ENCODE data around the gene TEX19.

The TEX19 gene

DNA sequence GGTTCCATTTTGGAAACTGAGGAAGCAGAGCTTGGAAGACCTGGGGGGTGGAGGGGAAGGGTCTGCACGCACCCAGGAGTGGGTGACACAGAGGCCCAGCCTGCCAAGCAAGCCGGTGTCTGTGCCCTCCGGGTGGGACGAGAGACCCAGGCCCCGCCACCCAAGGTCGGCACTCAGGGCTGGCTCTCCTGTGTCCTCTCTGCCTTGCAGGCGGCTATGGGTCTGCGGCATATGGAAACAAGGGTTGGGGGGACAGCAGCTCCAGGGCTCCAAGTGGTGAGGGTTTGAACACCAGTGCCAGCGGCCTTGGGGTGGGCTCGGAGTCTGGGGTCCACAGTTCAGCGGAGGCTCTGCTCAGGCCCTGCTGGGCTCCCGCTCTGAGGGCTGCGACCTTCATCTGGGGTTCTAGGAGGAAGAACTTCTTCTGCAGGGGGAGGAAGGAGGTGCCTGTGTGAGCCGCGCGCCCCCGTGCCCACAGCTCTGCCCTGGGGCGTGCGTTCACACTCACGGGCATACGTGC, 37.0 kb upstream of the TEX19 start:
- DNase-seq, result no peak

DNA sequence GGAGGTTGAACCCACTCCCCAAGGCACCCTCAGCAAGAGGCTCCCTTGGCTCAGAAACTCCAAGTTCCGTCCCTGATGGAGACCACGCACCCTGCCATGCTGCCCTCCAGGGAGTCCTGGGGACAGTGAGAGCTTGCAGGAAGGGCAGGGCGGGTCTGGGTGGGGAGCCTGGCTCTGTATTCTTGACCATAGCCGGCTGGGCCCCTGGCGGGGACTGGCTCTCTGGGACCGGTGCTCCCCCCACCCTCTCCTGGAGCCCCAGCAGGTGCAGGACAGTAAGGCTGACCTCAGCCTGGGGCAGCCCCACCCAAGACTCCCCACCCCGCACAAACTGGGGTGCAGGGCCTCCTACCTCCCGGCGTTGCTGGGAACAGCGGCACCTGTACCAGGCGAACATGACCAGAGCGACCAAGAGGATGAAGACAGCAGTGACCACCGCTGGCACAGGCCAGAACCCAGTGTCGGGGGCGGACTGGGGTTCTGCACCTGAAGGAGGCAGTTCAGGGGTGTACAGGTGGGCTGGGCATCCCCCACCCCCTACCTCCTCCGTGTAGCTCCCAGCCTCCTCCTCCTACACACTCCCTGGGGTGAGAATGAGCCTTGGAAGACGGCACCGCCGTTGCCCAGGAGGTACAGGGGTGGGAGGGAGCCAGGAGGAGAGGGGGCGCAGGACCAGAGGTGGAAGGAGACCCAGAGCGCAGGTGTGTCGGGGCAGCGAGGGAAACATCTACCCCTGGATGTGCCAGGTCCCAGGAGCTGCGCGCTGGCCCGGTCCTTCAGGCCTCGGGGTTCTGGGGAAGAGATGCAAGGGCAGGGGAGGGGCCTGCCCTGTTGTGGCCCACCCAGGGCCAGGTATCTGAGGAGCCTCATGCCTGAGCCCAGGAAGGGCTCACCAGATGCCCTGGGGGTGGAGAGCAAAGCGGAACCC, 36.3 kb upstream of the TEX19 start:
- no peak for DNase-seq

DNA sequence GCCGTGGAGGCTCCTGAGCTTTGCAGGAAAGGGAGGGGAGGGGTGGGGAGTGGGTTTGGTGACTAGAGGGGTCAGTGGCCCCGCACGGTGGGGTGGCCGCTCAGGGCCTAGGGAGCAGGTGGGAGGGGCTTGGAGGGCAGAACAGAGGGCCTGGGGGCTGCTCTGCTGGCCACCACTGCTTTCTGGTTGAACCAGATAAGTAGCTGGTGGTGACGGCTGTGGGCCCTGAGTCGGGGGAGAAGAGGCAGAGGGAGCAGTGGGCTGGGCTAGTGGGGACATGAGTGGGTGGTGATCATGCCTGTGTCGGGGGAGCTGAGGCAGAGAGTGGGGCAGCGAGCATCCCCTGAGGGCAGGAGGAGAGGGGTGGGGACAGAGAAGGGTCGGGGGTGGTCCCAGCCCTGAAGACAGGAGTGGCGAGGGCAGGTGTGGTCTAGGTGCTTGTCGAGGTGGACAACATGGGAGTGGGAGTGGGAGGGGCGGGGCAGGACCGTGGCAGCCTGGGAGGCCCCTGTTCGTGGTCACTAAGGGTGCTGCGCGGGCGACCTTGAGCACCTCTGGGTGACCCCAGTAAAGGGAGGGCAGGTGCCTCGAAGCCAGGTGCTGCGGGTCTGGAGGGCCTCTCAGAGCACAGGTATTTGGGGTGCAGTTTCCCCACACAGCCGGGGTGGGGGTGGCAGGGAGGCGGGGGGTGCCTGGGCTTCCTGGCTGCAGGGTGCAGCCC, 35.4 kb upstream of the TEX19 start:
- DNase-seq, result no peak

DNA sequence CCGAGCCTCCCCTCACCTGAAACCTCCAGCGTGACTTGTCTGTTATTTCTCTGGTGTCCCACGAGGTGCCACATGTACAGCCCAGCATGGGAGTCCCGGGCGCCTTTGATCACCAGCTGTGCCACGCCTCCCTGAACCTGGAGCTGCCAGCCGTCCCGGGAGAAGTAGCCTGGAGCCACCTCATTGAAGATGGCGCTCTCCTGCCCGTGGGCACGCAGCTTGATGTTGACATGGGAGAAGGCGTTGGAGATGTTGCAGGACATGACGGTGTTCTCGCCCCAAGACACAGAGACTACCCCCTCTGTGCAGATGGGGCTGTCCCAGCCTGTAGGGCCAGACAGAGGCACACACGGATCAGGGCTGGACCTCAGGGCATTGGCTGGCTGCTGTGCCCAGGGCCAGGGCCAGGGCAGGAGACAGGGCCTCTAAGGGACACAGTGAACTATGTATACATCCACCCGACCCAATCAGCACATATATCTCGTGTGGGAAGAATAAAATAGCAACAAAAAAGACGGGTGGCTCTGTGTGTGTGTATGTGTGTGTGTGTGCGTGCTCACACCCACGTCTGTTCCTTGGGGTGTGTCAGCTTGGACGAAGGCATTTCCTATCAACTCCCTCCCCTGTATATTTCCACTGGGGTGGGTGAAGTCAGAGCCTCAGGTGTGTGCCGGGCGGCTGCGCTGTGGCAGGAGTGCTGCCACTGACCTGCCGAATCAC, 34.3 kb upstream of the TEX19 start:
- no peak for DNase-seq

DNA sequence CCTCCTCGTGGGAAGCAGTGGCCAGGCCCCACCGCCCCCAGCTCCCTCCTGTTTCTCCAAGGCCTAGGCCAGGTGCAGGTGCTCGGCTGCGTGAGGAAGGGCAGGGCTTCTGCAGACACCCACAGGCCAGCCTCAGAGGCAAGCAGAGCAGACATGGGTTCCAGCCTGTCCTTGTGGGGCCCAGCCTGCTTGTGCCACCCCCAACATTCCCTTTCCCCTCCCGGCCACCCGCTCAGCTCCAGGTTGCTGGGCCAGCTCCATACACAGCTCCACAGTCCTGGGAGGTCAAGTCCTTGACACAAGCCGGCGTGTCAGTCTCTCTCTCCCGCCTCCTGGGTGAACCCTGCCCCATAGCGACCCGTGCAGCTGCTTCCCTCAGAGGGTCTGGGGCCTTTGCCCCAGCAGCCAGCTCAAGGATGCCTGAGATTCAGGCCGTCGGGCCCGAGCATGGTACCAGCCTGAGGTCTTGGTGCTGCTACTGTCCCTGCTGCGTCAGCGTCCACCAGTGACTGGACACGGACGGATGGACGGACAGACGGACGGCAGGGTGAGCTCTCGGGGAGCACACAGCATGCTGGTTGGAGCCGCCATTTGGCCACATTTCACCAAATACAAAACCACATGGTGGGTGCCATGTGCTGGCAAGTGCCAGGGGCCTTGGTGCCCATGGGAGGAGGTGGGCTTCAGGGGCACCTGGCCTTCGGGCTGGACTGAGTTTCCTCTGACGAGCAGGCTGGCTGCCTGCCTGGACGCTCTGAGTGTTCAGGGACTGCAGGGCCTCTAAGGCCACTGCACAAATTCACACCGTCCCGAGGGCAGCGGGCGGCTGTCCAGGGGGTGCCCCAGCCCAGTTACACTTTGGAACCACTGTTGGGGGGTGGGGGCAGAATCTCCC, 33.5 kb upstream of the TEX19 start:
- no peak for DNase-seq

DNA sequence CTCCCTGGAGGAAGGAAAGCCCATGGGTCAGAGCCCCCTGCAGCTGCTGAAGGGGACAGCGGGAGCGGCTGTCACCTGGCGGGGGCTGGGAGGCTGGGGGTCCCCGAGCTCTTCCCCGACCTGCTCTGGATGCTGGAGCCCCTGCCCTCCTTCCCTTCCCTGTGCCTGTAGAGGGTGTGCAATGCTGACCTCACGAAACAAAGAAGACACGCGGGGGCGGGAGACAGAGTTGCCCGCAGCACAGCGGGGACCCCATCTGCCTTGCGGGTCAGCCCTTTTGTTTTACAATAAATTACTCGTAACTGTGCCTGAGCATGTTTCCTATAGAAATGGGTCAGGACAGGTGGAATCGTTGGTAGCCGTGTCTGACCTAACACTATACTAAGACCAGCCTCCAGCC, 31.8 kb upstream of the TEX19 start:
- DNase-seq, result no peak

DNA sequence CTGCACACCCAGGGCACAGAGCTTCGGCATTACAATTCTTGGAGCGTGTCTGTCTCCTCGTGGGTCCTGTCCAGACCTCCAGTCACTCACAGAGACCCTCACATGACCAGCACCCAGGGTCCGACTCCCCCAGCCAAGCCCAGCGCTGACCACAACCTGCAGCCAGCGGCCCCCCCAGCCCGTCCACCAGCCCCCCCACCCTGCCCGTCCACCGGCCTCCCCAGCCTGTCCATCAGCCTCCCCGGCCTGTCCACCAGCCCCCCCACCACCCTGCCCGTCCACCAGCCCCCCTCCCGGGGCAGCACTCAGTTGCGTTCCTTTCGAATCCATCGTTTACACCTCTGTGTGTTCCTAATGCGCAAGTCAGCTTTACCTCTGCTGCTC, 31.3 kb upstream of the TEX19 start:
- no peak for DNase-seq

DNA sequence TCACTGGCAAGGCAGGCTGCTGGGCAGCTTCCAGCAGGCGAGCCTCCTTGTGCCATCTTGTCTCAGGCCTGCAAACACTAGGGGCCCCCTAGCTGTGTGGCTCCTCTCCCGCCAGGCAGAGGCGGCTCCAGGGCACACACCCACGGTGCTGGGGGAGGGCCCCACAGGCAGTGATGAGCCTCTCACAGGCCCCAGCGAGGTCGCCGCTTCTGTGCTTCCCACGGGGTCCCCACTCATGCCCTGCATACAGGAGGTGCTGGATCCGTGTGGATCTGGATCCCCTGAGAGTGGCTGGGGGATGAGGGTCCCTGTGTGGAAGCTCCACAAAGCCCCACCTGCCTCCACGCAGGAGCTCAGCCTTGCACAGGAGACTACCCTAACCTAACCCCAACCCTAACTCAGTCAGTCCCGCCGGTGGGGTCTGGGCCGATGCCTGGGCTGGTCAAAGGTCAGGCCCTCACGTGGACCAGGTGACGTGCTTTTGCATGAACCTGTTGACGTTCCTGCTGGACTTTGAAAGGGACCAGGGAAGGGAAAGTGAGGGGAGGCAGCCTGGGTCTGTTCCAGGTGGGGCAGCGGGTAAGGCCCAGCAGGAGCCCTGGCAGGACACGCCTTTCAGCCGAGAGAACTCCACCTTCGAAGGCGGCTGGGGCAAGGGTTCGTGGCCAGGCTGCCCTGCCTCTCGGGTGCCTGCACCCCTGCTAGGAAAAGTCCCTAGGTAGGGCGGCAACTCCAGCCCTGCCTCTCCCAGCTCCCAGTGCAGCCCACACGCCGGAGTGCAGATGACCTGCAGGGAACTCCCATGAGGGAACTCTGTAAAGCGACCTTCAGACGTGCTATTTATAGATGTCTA, 30.7 kb upstream of the TEX19 start:
- DNase-seq, result no peak

DNA sequence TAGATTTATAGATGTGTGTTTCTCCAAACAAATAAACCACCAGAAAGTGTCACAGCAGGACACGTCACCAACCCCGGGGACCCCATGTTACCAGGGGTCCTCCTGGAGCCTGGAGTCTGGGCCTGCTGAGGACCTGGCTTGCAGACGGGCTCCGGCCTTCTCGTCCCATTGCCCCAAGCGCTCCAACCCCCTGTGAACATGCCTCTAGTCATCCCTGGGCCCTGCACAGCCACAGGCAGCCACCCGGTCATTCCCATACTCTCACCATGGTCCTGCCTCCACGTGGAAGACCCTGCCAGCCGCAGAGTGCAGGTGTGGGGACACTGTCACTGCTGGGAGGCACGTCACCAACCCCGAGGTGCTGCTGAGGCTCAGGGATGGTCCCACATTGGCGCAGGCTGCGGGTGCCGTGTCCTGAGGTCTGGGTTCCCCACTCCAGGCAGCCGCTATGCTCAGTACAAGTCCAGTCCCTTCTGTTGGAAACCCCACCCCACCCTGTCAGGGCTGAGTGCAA, 30.0 kb upstream of the TEX19 start:
- no peak for DNase-seq

DNA sequence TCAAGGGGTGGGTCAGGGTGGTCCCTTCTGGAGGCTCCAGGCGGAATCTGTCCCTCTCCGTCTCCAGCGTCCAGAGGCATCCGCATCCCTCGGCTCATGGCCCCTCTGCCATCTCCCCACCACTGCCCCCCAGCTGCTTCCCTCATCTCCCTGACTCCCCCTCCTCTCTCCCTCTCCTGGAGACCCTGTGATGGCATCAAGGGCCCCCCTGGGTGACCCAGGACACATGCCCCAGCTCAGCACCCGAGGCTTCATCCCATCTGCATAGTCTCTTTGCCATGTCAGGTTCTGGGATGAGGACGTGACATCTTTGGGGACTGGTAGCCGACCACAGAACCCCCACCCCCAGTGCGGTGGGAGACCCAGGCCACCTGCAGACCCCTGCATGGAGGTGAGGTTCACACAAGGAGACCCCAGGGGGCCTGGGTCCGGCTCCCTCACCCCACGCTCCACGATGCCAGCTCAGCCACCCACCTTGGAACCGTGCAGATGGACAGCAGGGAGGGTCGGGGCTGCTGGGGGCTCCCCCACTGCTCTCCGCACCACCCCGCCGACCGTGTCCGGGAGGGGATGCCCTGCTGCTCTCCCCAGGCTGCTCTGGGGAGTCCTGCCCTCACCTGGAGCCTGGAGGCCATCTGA, 29.2 kb upstream of the TEX19 start:
- no peak for DNase-seq

DNA sequence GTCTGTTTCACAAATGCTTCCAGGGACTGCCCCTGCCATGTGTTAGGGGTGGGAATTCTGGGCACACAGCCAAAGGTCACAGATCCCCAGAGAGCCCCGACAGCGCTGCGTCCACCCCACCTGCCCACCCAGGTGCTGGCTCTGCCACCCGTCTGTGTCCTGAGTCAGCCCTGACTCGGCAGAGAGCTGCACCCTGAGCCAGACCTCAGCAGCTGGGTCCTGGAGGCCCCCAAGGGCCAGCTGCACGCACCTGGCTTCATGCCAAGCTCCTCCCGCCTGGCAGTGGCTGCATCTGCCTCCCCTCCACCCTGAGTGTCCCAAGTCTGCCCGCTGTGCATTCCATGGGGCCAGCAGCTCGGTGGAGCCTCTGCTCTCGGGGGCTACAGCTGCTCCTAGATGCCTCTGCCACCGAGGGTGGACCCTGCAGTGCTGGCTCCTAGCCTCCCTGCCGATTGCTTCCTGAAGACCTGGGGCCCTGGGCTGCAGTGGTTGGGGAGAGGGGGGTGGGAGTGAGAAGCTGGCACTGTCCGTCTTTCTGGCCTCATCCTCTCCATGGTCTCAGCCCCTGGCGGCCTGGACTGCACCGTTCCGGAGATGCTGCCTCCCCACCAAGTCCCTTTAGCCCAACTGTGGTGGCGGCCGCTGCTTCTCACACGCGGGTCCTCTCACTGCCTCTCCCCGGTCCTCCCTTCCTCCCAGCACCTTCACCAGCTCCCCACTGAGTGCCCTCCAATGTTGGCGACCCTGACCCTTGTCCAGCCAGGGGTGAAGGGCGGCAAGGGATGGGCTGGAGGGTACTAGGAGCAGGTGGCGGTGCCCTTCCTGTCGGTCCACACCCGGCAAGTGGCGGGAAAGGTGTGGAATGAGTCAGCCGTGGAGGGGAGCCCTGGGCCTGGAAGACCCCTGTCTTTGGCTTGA, 28.5 kb upstream of the TEX19 start:
- DNase-seq, result no peak

DNA sequence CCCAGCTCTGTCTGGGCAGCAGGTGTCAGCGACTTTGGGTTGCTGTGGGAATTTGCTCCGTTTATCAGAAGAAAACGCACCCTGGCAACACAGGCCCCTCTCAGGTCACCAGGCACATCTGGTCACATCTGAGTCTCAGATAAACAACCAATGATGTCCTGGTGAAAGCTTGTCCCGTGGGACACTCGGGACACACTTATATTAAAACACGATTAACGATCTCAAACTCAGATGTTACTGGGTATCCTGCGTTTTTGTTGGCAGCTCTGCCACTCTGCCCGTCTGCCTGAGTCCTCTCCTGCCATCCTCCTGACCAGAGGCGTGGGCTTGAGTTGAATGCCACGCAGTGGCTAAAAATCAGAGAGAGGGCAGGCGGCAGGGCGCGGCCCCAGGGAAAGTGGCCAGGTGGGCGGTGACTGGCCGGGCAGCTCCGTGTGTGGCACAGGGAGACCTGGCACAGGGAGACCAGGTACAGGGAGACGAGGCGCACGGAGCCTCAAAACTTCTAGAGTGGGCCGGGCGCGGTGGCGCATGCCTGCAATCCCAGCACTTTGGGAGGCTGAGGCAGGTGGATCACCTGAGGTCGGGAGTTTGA, 27.6 kb upstream of the TEX19 start:
- no peak for DNase-seq

DNA sequence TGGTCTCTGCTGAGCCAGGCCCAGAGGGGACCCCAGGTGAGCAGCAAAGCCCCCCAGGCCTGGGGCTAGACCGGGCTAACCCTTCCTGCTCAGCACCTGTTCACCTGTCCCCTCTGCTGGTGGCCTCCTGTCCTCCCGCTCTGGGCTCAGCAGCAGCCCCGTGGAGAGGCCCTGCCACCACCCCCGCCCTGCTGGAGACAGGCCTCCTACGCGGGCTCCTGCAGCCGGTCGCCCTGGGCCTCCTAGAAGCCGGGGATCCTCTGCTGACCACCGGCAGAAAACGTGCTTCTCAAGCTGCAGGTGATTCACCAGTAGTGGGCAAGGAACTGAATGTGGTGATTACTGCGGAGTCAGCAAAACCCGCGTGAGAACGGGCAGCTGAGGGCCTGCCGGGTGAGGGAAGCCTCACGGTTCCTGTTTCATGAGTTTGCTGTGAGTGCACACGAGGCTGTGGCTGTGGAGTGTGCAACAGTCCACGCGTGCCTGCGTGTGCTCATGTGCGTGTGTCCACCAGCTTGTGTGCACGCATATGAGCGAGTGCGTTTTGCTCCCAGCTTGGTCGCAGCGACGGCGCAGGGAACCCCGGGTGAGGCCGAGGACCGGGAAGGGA, 26.3 kb upstream of the TEX19 start:
- DNase-seq, result no peak

DNA sequence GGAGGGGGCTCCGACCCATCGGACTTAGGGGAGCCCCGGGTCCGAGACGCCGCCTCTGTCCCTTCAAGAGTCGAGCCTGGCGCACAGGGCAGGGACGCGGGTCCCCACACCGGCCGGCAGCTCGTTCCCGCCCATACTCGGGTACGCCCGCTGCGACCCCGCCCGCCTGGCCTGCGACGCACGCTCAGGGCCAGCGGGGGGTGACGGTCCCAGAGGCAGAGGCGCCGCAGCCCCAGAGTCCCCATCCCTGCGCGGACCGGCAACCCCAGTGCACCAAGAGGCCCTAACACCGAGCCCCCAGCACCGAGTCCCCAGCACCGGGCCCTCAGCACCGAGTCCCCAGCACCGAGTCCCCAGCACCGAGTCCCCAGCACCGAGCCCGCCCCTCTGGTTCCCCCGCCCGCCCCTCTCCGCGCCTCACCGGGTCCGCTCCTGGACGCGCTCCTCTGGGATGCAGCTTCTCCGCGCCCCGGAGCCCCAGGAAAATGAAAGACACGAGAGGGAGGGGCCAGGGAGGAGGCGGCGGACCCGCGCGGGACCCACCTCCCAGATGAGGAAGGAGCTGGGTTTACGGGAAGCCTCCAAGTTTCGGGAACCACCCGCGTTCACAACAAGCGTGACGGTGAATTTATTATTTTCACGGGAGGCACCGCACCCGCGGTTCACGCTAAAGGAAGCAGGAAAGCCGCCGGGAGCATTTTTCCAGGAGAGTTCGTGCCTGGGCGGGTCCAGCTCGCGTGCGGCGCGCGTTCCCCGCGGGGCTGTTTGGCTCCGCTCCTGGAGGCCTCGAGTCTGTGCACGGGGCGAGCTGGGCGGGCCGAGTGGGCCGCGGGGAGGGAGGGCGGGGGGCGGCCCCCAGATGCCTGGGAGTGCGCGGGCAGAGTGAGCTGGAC, 25.5 kb upstream of the TEX19 start, which contains the start of gene SECTM1:
SECTM1 (minus strand) TSS at position 488 of the 893 bp plus-strand sequence. CDS start 6,526 bp downstream, outside the sequence.
- DNase-seq, result peak; percentile 27

DNA sequence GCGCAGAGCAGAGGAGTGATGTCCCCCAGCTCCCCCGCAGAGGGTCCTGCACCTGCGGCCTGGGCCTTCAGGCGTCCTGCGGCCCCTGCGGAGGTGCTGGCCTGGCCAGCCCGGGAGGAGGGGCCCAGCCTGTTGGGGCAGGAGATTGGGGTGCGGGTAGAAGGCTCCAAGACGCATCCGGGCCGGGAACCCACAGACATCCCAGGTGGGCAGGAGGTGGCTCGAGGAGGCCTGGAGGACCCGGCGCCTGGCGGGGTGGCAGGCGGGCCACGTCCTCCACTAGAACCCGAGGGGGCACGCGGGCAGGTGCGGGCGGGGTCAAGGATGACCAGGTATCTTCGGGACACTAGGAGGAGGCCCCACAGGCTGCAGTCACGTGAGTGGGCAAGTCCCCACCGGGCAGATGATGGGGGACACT, 24.8 kb upstream of the TEX19 start:
- DNase-seq, result no peak

DNA sequence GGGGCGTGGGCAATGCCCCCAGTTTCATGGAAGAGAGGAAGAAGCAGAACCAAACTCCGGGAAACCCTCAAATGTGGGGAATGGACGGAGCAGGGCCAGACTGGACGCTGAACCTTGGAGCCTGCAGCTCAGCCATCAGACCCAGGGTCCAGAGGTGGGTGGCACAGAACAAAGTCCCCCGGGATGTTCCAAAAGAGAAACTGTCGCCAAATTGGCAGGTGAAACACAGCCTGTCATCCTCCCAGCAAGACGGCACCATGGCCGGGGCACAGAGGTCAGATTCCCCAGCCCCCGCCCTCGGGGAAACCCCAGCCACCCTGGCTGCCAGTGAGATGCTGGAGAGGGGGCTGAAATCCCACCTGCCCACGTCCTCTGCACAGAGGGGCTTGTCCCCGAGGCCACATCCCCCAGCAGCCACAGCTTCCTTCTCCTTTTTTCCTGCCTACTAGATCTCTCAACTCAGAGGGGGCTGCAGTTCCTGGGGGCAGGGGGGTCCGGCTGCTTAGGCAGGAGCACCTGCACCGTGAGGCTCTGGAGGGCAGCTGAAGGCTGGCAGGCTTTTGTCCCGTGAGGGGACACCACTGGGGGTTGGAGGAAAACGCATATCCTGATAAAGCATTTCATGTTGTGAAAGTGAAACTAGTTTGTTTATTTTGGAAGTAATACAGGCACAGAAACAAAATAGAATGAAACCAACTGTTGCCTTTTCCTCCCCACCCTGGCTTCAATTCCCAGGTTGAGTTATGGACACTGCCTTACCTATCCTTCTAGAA, 24.2 kb upstream of the TEX19 start:
- DNase-seq, result no peak

All from stimulated activated CD4-positive, alpha-beta T cell treated with anti-CD3 and anti-CD28 coated beads, Interleukin-12 subunit alpha, Interleukin-12 subunit beta, amount 100 ng/mL, for 4 hours (primary cell).